SK-N-SH (cell line): ENCODE data around the gene WDR31. TPM values are rescaled to one million over a fixed set of nuclear protein-coding genes. Genes with fewer than 3 reads are reported as not detected.

ENCODE experiments used
- CTCF ChIA-PET: fragments of 300-600, 350-600 bp; formaldehyde crosslinking; extraction: SDS; loops from one replicate; lab custom pipeline; 2021; lab: Yijun Ruan, JAX
- POLR2A ChIA-PET: fragments of 350-600 bp; sonication (Branson Sonifier 250); formaldehyde crosslinking; extraction: SDS; loops from one replicate; lab custom pipeline; 2020; ENCODE audit warnings: antibody characterized with exemption, inconsistent platforms; lab: Yijun Ruan, JAX
- DNase-seq: peaks from one replicate; pipeline ENCODE4 v3.0.0; 2012
- H2AFZ ChIP-seq: fragments of 200-600 bp; sonication (generic); 2 replicates; pipeline ENCODE4 v1.8.1; 2016; ENCODE audit warnings: antibody characterized with exemption, mild to moderate bottlenecking, low read depth
- H3F3A ChIP-seq: fragments of 200-600 bp; sonication (generic); replicated peaks from 2 replicates; pipeline ENCODE3; 2016; ENCODE audit warnings: antibody characterized with exemption, mild to moderate bottlenecking; ENCODE audit not compliant: insufficient read depth
- H3K27ac ChIP-seq, 2 experiments: fragments of 200-500 bp in 1 of 2; fragments of 200-600 bp in 1 of 2; sonication (Bioruptor generic) in 1 of 2; sonication (generic), shearing (Covaris generic) in 1 of 2; 2 replicates each; pipeline versions ENCODE4 v1.5.1 to v1.6.1; 2014 to 2016; ENCODE audit warnings: low read depth in 2 of 2, inconsistent platforms in 1 of 2, low read length in 1 of 2, mild to moderate bottlenecking in 1 of 2, mixed read lengths in 1 of 2
- H3K27me3 ChIP-seq: fragments of 200-600 bp; sonication (generic), shearing (Covaris generic); 2 replicates; pipeline ENCODE4 v1.6.1; 2016; ENCODE audit warnings: mixed run types; ENCODE audit not compliant: insufficient read depth
- H3K36me3 ChIP-seq, 2 experiments: fragments of 200-500 bp in 1 of 2; fragments of 200-600 bp in 1 of 2; sonication (Bioruptor generic) in 1 of 2; sonication (generic) in 1 of 2; replicated peaks in 1 of 2; 2 replicates each; pipeline versions ENCODE3 to v1.5.1; 2014 to 2016; ENCODE audit warnings: low read length in 1 of 2, mild to moderate bottlenecking in 1 of 2; ENCODE audit not compliant: insufficient read depth in 2 of 2, control insufficient read depth in 1 of 2
- H3K4me1 ChIP-seq, 2 experiments: fragments of 200-500 bp in 1 of 2; fragments of 200-600 bp in 1 of 2; sonication (Bioruptor generic) in 1 of 2; sonication (generic), shearing (Covaris generic) in 1 of 2; 2 replicates each; pipeline versions ENCODE4 v1.5.1 to v1.6.1; 2014 to 2016; ENCODE audit warnings: low read depth in 1 of 2, low read length in 1 of 2, mixed run types in 1 of 2; ENCODE audit not compliant: insufficient read depth in 2 of 2, control insufficient read depth in 1 of 2
- H3K4me2 ChIP-seq: fragments of 200-600 bp; sonication (generic), shearing (Covaris generic); 2 replicates; pipeline ENCODE4 v1.6.1; 2017; ENCODE audit warnings: mixed run types
- H3K4me3 ChIP-seq, 2 experiments: fragments of 200-500 bp in 1 of 2; fragments of 200-600 bp in 1 of 2; sonication (Bioruptor generic) in 1 of 2; sonication (generic), shearing (Covaris generic) in 1 of 2; 2 replicates each; pipeline versions ENCODE4 v1.5.1 to v1.8.1; 2014 to 2016; ENCODE audit warnings: low read depth in 2 of 2, inconsistent platforms in 1 of 2, low read length in 1 of 2, mild to moderate bottlenecking in 1 of 2, mixed read lengths in 1 of 2, moderate library complexity in 1 of 2
- H3K79me2 ChIP-seq: fragments of 200-600 bp; sonication (generic); 2 replicates; pipeline ENCODE4 v1.8.1; 2017; ENCODE audit warnings: mild to moderate bottlenecking; ENCODE audit not compliant: insufficient read depth
- H3K9ac ChIP-seq: fragments of 200-600 bp; sonication (generic); 2 replicates; pipeline ENCODE4 v1.6.1; 2017; ENCODE audit warnings: mixed run types
- H3K9me2 ChIP-seq: fragments of 200-600 bp; sonication (generic); 2 replicates; pipeline ENCODE4 v1.6.1; 2017; ENCODE audit warnings: mixed run types
- H3K9me3 ChIP-seq: fragments of 200-600 bp; sonication (generic); 2 replicates; pipeline ENCODE4 v1.6.1; 2017; ENCODE audit warnings: mixed run types, mild to moderate bottlenecking, moderate library complexity
- H4K20me1 ChIP-seq: fragments of 200-600 bp; sonication (generic); 2 replicates; pipeline ENCODE4 v1.6.1; 2017; ENCODE audit warnings: mild to moderate bottlenecking, mixed run types; ENCODE audit not compliant: insufficient read depth
- CHD2 ChIP-seq: fragments of 150-350 bp; IDR thresholded peaks from 2 replicates; pipeline ENCODE4 v1.6.1; 2018; ENCODE audit warnings: low read length; ENCODE audit not compliant: partially characterized antibody
- EP300 ChIP-seq, 2 experiments: IDR thresholded peaks; 2 replicates each; pipeline versions ENCODE4 v1.4.0 to v1.6.1; 2012; ENCODE audit warnings: borderline replicate concordance in 1 of 2, low read depth in 1 of 2, low read length in 1 of 2
- EZH2phosphoT487 ChIP-seq: fragments of 200-600 bp; sonication (generic); IDR thresholded peaks from 2 replicates; pipeline ENCODE4 v1.6.1; 2017; ENCODE audit warnings: low read depth, mixed run types, mild to moderate bottlenecking, antibody characterized with exemption, moderate library complexity, borderline replicate concordance
- FOXJ3 ChIP-seq: sonication (generic); formaldehyde crosslinking; IDR thresholded peaks from 2 replicates; pipeline ENCODE4 v1.5.1; 2020; ENCODE audit warnings: mild to moderate bottlenecking, missing genetic modification reagents
- GABPA ChIP-seq: IDR thresholded peaks from 2 replicates; pipeline ENCODE4 v1.4.0; 2012; ENCODE audit warnings: low read depth, mild to moderate bottlenecking
- GATA2 ChIP-seq: sonication (generic); formaldehyde crosslinking; IDR thresholded peaks from 2 replicates; pipeline ENCODE4 v1.5.0; 2020; ENCODE audit warnings: mild to moderate bottlenecking, missing genetic modification reagents
- IRF3 ChIP-seq: fragments of 150-350 bp; IDR thresholded peaks from 2 replicates; pipeline ENCODE4 v1.6.1; 2016; ENCODE audit warnings: mild to moderate bottlenecking, low read depth, low read length
- JUND ChIP-seq: IDR thresholded peaks from 2 replicates; pipeline ENCODE4 v1.4.0; 2012
- MXI1 ChIP-seq: IDR thresholded peaks from 2 replicates; pipeline ENCODE4 v1.6.1; 2012; ENCODE audit warnings: mild to moderate bottlenecking, low read depth, low read length, improper control_type of control experiment
- NFIC ChIP-seq: IDR thresholded peaks from 2 replicates; pipeline ENCODE4 v1.4.0; 2012; ENCODE audit warnings: borderline replicate concordance
- POLR2AphosphoS5 ChIP-seq: IDR thresholded peaks from 2 replicates; pipeline ENCODE4 v1.6.1; 2012; ENCODE audit warnings: low read depth, low read length
- RCOR1 ChIP-seq: fragments of 150-350 bp; IDR thresholded peaks from 2 replicates; pipeline ENCODE4 v1.6.1; 2017; ENCODE audit warnings: antibody characterized with exemption, low read length
- RFX5 ChIP-seq: IDR thresholded peaks from 2 replicates; pipeline ENCODE4 v1.6.1; 2012; ENCODE audit warnings: mild to moderate bottlenecking, improper control_type of control experiment, low read length
- RXRA ChIP-seq: IDR thresholded peaks from 2 replicates; pipeline ENCODE4 v1.4.0; 2012; ENCODE audit warnings: low read depth, mild to moderate bottlenecking, borderline replicate concordance
- SMC3 ChIP-seq: IDR thresholded peaks from 2 replicates; pipeline ENCODE4 v1.6.1; 2012; ENCODE audit warnings: low read depth, low read length, improper control_type of control experiment
- TEAD4 ChIP-seq: IDR thresholded peaks from 2 replicates; pipeline ENCODE4 v1.4.0; 2012; ENCODE audit warnings: mild to moderate bottlenecking, borderline replicate concordance; ENCODE audit not compliant: insufficient read depth
- WGBS: methylation state at CpG from one replicate; pipeline ENCODE4 v1.1.6; 2017; ENCODE audit warnings: low lambda C conversion rate; 5-methylcytosine and 5-hydroxymethylcytosine counted together
- polyA plus RNA-seq, 3 experiments: library from polyadenylated mRNA; depleted of rRNA; stranded (reverse); fragments of >200 nt; gene quantifications; 2 replicates each; pipeline ENCODE4 v1.2.3, GENCODE V29; 2012
- TF ChIP-seq, protein P1 (sequence below): fragments of 200-600 bp; sonication (generic); IDR thresholded peaks from 2 replicates; pipeline ENCODE4 v1.6.1; 2017; ENCODE audit warnings: antibody characterized with exemption, mild to moderate bottlenecking, moderate library complexity
- TF ChIP-seq, protein P2 (sequence below): IDR thresholded peaks from 2 replicates; pipeline ENCODE4 v1.4.0; 2012; ENCODE audit warnings: low read depth

Gene WDR31
- polyA plus RNA-seq, 1 of the 3 experiments (the other 2 are of a cell fraction), result 0.74 TPM

GRCh38 chr9:113298924-113299770, 40.9 kb downstream of the WDR31 start:
- no peaks in the 10 kb centered on the region for H3K27me3 ChIP-seq
- H4K20me1 ChIP-seq, result no peaks in the 10 kb centered on the region
- H3K27ac ChIP-seq, result no peak overlapping the region
- H3K4me2 ChIP-seq, result no peak overlapping the region
- H3F3A ChIP-seq, result no peaks in the 10 kb centered on the region
- TF ChIP-seq FOXJ3 (CRISPR knock-in tag) (no peak), EZH2phosphoT487 (no peak), CHD2 (no peak), GATA2 (no peak), EP300 (IDR thresholded peaks at IDR 0.05; ENCODE audit: borderline replicate concordance in 1 of 2, low read depth in 1 of 2, low read length in 1 of 2) (no peak), GABPA (no peak), RCOR1 (no peak), TEAD4 (no peak), RFX5 (no peak), NFIC (no peak), POLR2AphosphoS5 (no peak), MXI1 (no peak), JUND (no peak), RXRA (no peak), IRF3 (no peak), SMC3 (no peak)
- TF ChIP-seq, protein P1, sequence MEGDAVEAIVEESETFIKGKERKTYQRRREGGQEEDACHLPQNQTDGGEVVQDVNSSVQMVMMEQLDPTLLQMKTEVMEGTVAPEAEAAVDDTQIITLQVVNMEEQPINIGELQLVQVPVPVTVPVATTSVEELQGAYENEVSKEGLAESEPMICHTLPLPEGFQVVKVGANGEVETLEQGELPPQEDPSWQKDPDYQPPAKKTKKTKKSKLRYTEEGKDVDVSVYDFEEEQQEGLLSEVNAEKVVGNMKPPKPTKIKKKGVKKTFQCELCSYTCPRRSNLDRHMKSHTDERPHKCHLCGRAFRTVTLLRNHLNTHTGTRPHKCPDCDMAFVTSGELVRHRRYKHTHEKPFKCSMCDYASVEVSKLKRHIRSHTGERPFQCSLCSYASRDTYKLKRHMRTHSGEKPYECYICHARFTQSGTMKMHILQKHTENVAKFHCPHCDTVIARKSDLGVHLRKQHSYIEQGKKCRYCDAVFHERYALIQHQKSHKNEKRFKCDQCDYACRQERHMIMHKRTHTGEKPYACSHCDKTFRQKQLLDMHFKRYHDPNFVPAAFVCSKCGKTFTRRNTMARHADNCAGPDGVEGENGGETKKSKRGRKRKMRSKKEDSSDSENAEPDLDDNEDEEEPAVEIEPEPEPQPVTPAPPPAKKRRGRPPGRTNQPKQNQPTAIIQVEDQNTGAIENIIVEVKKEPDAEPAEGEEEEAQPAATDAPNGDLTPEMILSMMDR, result no peak
- TF ChIP-seq, protein P2, sequence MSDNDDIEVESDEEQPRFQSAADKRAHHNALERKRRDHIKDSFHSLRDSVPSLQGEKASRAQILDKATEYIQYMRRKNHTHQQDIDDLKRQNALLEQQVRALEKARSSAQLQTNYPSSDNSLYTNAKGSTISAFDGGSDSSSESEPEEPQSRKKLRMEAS, result no peak
- ChIA-PET POLR2A (no interaction called here), CTCF (interaction anchor here (1.0 to 2.1 kb wide), 4 partner anchors 25 to 111 kb away, joined by 3 to 7 read pairs (median 4); partner anchors contain the start of genes C9orf43 and POLE3)
- H3K79me2 ChIP-seq, result no peaks in the 10 kb centered on the region
- 79% methylated on average over 11 of the region's 15 CpGs for WGBS
- no peaks in the 10 kb centered on the region for H3K4me1 ChIP-seq
- no peaks in the 10 kb centered on the region for H3K9me3 ChIP-seq
- no peak overlapping the region for H3K4me3 ChIP-seq
- H3K9me2 ChIP-seq, result no peaks in the 10 kb centered on the region
- H3K36me3 ChIP-seq, result no peaks in the 10 kb centered on the region
- DNase-seq, result no peak
- no peak overlapping the region for H3K9ac ChIP-seq
- H2AFZ ChIP-seq, result no peak overlapping the region
